Measurements from ENCODE around the gene CPLX1. TPM values are rescaled to one million over a fixed set of nuclear protein-coding genes. Genes with fewer than 3 reads are reported as not detected.

Gene CPLX1
- total RNA-seq, 2 donors from 2014 or later: 0.11 to 1.9 TPM

GRCh38 chr4:859496-859895 is 33.6 kb upstream of the CPLX1 start:
- DNase-seq (ENCODE audit: low spot score in 2 of 2): no peak
- H3K27ac Mint-ChIP-seq: no peak overlapping the region
- H3K9me3 Mint-ChIP-seq: peaks cover 8 to 16% of the 10 kb centered on the region in 2 donors
- ATAC-seq: no peak
- H3K36me3 Mint-ChIP-seq: peaks cover 46 to 53% of the 10 kb centered on the region in 2 donors

DNA sequence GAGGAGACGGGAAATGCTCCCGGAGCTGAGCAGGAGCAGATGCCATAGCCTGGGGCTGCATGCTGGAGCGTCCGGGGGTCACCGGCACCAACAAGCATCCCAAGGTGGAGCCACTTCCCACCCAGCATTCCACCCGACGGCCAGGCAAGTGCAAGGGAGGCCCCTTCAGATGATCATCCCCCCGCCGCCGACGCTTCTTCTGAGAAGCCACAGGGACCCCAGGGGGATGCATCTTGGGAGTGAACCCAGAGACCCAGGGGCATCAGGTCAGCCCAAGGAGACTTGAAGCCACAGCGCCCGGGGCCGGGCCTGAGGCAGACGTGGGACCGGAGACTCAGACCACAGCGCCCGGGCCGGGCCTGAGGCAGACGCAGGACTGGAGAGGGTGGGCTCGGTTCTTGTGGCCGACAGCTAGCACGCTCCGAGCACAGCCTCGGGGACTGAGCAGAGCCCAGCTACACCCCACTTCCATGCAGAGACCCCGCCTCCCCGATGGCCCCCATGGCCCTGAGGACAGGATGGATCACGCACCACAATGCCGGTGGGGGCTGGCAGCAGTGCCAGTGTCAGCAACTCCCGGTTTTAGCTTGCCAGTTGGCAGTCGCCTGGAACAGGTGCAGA is 33.0 kb upstream of the CPLX1 start:
- Mint-ChIP-seq H3K36me3 (peaks cover 46 to 53% of the 10 kb centered on the region in 2 donors), H3K27ac (no peak overlapping the region), H3K9me3 (peaks cover 8 to 16% of the 10 kb centered on the region in 2 donors)
- DNase-seq (ENCODE audit: low spot score in 2 of 2): no peak
- no peak for ATAC-seq

- H3K36me3 Mint-ChIP-seq: peaks cover 42 to 49% of the 10 kb centered on the region in 2 donors
- H3K27ac Mint-ChIP-seq: no peak overlapping the region
- DNase-seq (ENCODE audit: low spot score in 2 of 2) (no peak), ATAC-seq (no peak)
- H3K9me3 Mint-ChIP-seq: peaks cover 8 to 16% of the 10 kb centered on the region in 2 donors
These were observed 32.1 kb upstream of the CPLX1 start for GRCh38 chr4:858041-858481.

GRCh38 chr4:857461-857860 is 31.5 kb upstream of the CPLX1 start:
- H3K36me3 Mint-ChIP-seq: peaks cover 38 to 47% of the 10 kb centered on the region in 2 donors

GRCh38 chr4:856225-856901 is 30.4 kb upstream of the CPLX1 start:
- H3K36me3 Mint-ChIP-seq: peaks cover 38 to 47% of the 10 kb centered on the region in 2 donors
- H3K27ac Mint-ChIP-seq: peak overlapping the region; percentile 81 to 85
- no peak for DNase-seq (ENCODE audit: low spot score in 2 of 2)
- peak; percentile 45 to 56 for ATAC-seq
- peaks cover 8 to 16% of the 10 kb centered on the region in 2 donors for H3K9me3 Mint-ChIP-seq

More at GRCh38 chr4:857461-857860, 31.5 kb upstream of the CPLX1 start:
- no peak for DNase-seq (ENCODE audit: low spot score in 2 of 2)
- Mint-ChIP-seq H3K9me3 (peaks cover 8 to 16% of the 10 kb centered on the region in 2 donors), H3K27ac (peak overlapping the region in 1 of 2 donors; percentile 81)
- ATAC-seq: no peak

DNA sequence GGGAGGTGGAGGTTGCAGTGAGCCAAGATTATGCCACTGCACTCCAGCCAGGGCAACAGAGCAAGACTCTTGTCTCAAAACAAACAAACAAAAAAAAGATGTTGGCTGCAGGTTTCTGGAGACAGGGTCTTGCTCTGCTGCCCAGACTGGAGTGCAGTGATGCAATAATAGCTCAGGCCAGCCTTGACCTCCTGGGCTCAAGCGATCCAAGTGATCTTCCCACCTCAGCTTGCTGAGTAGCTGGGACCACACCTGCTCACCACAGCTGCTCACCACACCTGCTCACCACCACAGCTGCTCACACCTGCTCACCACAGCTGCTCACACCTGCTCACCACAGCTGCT is 29.9 kb upstream of the CPLX1 start:
- no peak for DNase-seq (ENCODE audit: low spot score in 2 of 2)
- Mint-ChIP-seq H3K9me3 (peaks cover 8 to 16% of the 10 kb centered on the region in 2 donors), H3K27ac (peak overlapping the region; percentile 81 to 85), H3K36me3 (peaks cover 36 to 42% of the 10 kb centered on the region in 2 donors)
- peak in 1 of 2 donors; percentile 9 for ATAC-seq

- peaks cover 27 to 34% of the 10 kb centered on the region in 2 donors for H3K36me3 Mint-ChIP-seq
- DNase-seq (ENCODE audit: low spot score in 2 of 2): no peak
These were observed 28.4 kb upstream of the CPLX1 start for GRCh38 chr4:854356-854755.

DNA sequence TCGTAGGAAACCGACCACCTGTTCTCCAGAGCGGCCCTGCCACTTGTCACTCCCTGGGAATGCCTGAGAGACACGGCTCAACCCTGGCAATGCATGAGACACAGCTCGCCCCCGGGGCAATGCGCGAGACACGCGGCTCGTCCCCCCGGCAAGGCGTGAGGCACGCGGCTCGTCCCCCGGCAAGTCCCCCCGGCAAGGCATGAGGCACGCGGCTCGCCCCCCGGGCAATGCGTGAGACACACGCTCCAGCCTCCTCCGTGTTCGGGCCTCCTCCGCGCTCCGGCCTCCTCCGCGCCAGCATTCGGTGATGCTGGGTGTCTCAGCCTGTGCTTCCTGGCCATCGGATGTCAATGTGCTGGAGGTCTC is 27.5 kb upstream of the CPLX1 start:
- ATAC-seq: no peak
- H3K27ac Mint-ChIP-seq: no peak overlapping the region
- no peak for DNase-seq (ENCODE audit: low spot score in 2 of 2)
- H3K36me3 Mint-ChIP-seq: peaks cover 22 to 30% of the 10 kb centered on the region in 2 donors
- peaks cover 8 to 16% of the 10 kb centered on the region in 2 donors for H3K9me3 Mint-ChIP-seq

More at GRCh38 chr4:854356-854755, 28.4 kb upstream of the CPLX1 start:
- no peak for ATAC-seq
- H3K9me3 Mint-ChIP-seq: peaks cover 8 to 16% of the 10 kb centered on the region in 2 donors
- no peak overlapping the region for H3K27ac Mint-ChIP-seq

GRCh38 chr4:851701-852430 is 25.9 kb upstream of the CPLX1 start:
- ATAC-seq: no peak
- H3K27ac Mint-ChIP-seq: peak overlapping the region in 1 of 2 donors; percentile 79
- peaks cover 7% of the 10 kb centered on the region in 2 donors for H3K9me3 Mint-ChIP-seq
- DNase-seq (ENCODE audit: low spot score in 2 of 2): no peak
- H3K36me3 Mint-ChIP-seq: peaks cover 10 to 15% of the 10 kb centered on the region in 2 donors

DNA sequence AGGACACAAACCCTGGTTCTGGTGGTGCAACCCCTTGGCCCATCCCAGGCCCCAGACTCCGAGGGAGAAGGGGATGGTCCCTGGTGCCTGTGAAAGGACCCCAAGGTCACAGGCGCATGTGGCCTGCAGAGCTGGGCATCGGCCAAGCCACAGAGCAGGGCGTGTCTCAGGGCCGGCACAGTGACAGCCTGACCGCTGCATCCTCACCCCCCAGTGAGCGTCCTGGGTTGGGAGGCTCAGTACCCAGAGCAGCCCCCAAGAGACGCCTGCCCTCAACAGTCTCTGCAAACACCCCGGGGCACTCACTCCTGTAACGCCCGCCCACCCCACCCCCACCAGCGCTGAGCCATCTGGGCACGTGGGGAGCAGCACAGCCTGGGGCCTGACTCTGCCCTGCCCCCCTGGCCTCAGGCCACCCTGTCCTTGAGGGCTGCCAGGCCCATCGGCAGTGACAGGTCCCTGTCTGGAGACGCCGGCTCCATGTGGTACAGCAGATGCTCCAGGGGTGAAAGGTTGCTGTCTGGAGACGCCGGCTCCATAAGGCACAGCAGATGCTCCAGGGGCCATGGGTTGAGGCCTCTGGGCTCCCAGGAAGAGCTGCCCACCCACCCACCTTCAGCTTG is 24.5 kb upstream of the CPLX1 start:
- Mint-ChIP-seq H3K36me3 (peaks cover 0 to 4% of the 10 kb centered on the region in 2 donors), H3K9me3 (no peaks in the 10 kb centered on the region), H3K27ac (no peak overlapping the region)
- ATAC-seq (no peak), DNase-seq (ENCODE audit: low spot score in 2 of 2) (no peak)

GRCh38 chr4:849478-850175 is 23.7 kb upstream of the CPLX1 start:
- Mint-ChIP-seq H3K36me3 (no peaks in the 10 kb centered on the region), H3K27ac (no peak overlapping the region)
- no peak for ATAC-seq

DNA sequence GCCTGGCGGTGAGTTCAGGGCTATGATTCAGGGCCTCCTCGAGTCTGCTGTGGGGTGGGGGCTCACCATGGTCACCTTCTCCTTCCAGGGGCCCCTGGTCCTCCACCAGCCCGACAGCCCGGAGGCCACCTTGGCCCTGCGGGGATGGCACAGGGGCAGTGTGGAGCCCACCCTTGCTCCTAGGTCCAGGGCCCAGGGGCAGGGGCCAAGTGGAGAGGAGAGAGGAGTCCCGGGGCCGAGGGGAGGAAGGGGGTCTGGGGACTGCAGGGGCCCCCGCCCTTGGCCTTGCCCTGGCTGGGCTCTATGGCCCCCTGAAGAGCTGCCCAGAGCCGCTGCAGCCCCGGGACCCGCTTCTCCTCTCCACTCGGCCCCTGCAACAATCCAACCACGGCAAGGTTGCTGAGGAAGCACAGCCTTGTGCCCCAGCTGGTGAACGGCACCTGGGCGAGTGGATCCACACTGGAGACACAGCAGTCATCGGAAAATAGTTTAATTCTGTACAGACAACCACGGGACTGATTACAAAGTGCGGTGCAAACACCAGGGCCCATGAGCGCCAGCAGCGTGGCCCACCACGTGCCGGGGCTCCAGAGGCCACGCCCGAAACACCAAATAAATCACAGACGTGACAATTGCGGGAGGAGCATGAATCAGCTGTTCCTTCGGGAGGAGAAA is 23.0 kb upstream of the CPLX1 start:
- Mint-ChIP-seq H3K27ac (no peak overlapping the region), H3K36me3 (peaks cover 0 to 7% of the 10 kb centered on the region in 2 donors), H3K9me3 (no peaks in the 10 kb centered on the region)
- DNase-seq (ENCODE audit: low spot score in 2 of 2): no peak
- ATAC-seq: no peak

More at GRCh38 chr4:849478-850175, 23.7 kb upstream of the CPLX1 start:
- no peaks in the 10 kb centered on the region for H3K9me3 Mint-ChIP-seq
- DNase-seq (ENCODE audit: low spot score in 2 of 2): no peak

GRCh38 chr4:848307-848691 is 22.4 kb upstream of the CPLX1 start:
- Mint-ChIP-seq H3K36me3 (peaks cover 0 to 7% of the 10 kb centered on the region in 2 donors), H3K9me3 (no peaks in the 10 kb centered on the region), H3K27ac (no peak overlapping the region)
- ATAC-seq: no peak
- DNase-seq (ENCODE audit: low spot score in 2 of 2): no peak

GRCh38 chr4:845836-846251 is 19.9 kb upstream of the CPLX1 start:
- Mint-ChIP-seq H3K9me3 (peaks cover 0 to 5% of the 10 kb centered on the region in 2 donors), H3K27ac (peak overlapping the region in 1 of 2 donors; percentile 15), H3K36me3 (peaks cover 8 to 23% of the 10 kb centered on the region in 2 donors)
- no peak for DNase-seq (ENCODE audit: low spot score in 2 of 2)
- ATAC-seq: no peak

GRCh38 chr4:845233-845835 is 19.4 kb upstream of the CPLX1 start:
- Mint-ChIP-seq H3K27ac (no peak overlapping the region), H3K36me3 (peaks cover 8 to 27% of the 10 kb centered on the region in 2 donors), H3K9me3 (peaks cover 0 to 8% of the 10 kb centered on the region in 2 donors)
- ATAC-seq: no peak
- DNase-seq (ENCODE audit: low spot score in 2 of 2): no peak
